ENCODE results near the gene CENPE.

CENPE gene

DNA sequence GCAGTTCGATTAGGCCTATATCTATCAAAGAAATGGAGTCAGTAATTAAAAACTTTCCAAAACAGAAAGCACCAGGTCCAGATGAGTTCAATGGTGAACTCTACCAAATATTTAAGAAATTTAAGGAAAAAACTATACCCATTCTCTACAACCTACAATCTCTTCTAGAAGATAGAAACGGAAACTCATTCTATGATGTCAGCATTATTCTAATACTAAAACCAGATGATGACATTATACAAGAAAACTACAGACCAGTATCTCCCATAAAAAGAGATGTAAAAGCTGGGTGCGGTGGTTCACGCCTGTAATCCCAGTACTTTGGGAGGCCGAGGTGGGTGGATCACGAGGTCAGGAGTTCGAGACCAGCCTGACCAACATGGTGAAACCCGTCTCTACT is 69.0 kb downstream of the CENPE start:
- H3F3A ChIP-seq (ENCODE audit: control insufficient read depth, insufficient read depth): no peaks in the 10 kb centered on the region
- H3K36me3 ChIP-seq (ENCODE audit: control insufficient read depth, low read length): peaks cover 88% of the 10 kb centered on the region
- no peaks in the 10 kb centered on the region for H3K9me3 ChIP-seq (ENCODE audit: control insufficient read depth, insufficient read depth, low read length)
- no peak overlapping the region for H3K27ac ChIP-seq (ENCODE audit: low read depth, low read length)
- H4K20me1 ChIP-seq (ENCODE audit: control insufficient read depth, insufficient read depth, low read depth, low read length): no peaks in the 10 kb centered on the region
- no peaks in the 10 kb centered on the region for H3K9me2 ChIP-seq (replicated peaks; ENCODE audit: control insufficient read depth, low read length)
- TF ChIP-seq EZH2phosphoT487 (IDR thresholded peaks at IDR 0.05; ENCODE audit: borderline replicate concordance, low read length): no peak
- TF ChIP-seq, protein P1, sequence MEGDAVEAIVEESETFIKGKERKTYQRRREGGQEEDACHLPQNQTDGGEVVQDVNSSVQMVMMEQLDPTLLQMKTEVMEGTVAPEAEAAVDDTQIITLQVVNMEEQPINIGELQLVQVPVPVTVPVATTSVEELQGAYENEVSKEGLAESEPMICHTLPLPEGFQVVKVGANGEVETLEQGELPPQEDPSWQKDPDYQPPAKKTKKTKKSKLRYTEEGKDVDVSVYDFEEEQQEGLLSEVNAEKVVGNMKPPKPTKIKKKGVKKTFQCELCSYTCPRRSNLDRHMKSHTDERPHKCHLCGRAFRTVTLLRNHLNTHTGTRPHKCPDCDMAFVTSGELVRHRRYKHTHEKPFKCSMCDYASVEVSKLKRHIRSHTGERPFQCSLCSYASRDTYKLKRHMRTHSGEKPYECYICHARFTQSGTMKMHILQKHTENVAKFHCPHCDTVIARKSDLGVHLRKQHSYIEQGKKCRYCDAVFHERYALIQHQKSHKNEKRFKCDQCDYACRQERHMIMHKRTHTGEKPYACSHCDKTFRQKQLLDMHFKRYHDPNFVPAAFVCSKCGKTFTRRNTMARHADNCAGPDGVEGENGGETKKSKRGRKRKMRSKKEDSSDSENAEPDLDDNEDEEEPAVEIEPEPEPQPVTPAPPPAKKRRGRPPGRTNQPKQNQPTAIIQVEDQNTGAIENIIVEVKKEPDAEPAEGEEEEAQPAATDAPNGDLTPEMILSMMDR (IDR thresholded peaks at IDR 0.05; ENCODE audit: low read depth, low read length, poor library complexity, severe bottlenecking): no peak
- no peak overlapping the region for H3K4me3 ChIP-seq (ENCODE audit: low read length)
- no peaks in the 10 kb centered on the region for H3K4me1 ChIP-seq (ENCODE audit: control insufficient read depth, low read length)
- no peaks in the 10 kb centered on the region; the same call in 1 of the 2 replicates for H3K79me2 ChIP-seq (ENCODE audit: control insufficient read depth, low read length)
- H3K27me3 ChIP-seq (ENCODE audit: control insufficient read depth, low read length): no peaks in the 10 kb centered on the region
- no peak overlapping the region for H3K4me2 ChIP-seq (ENCODE audit: low read length)

DNA sequence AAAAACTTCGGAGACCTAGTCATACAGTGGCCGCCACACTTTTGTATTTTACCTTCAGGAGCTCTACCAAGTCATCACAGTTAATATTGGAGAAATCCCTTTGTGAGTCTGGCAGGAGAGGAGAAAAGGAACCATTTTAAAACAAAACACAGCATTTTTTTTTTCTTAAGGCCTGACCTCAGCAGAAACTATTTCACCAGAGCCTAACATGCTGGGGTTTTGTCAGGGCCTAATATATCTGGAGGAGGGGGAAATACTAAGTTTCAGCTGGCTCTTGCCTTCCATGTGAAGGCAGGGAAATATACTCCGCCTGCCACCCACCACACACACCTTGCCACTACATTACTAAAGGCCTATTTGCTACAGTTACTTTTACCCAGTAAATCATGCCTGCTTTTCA is 72.0 kb downstream of the CENPE start:
- H3K4me3 ChIP-seq (ENCODE audit: low read length): no peak overlapping the region
- no peaks in the 10 kb centered on the region; the same call in 1 of the 2 replicates for H3K79me2 ChIP-seq (ENCODE audit: control insufficient read depth, low read length)
- no peaks in the 10 kb centered on the region for H3K4me1 ChIP-seq (ENCODE audit: control insufficient read depth, low read length)
- H3K36me3 ChIP-seq (ENCODE audit: control insufficient read depth, low read length): peaks cover 89% of the 10 kb centered on the region
- no peak overlapping the region for H3K27ac ChIP-seq (ENCODE audit: low read depth, low read length)
- H3F3A ChIP-seq (ENCODE audit: control insufficient read depth, insufficient read depth): no peaks in the 10 kb centered on the region
- no peaks in the 10 kb centered on the region for H3K9me2 ChIP-seq (replicated peaks; ENCODE audit: control insufficient read depth, low read length)
- no peaks in the 10 kb centered on the region for H3K27me3 ChIP-seq (ENCODE audit: control insufficient read depth, low read length)
- no peaks in the 10 kb centered on the region for H3K9me3 ChIP-seq (ENCODE audit: control insufficient read depth, insufficient read depth, low read length)
- H4K20me1 ChIP-seq (ENCODE audit: control insufficient read depth, insufficient read depth, low read depth, low read length): no peaks in the 10 kb centered on the region
- no peak overlapping the region for H3K4me2 ChIP-seq (ENCODE audit: low read length)
- TF ChIP-seq EZH2phosphoT487 (IDR thresholded peaks at IDR 0.05; ENCODE audit: borderline replicate concordance, low read length): no peak
- TF ChIP-seq, protein P1 (IDR thresholded peaks at IDR 0.05; ENCODE audit: low read depth, low read length, poor library complexity, severe bottlenecking): no peak

DNA sequence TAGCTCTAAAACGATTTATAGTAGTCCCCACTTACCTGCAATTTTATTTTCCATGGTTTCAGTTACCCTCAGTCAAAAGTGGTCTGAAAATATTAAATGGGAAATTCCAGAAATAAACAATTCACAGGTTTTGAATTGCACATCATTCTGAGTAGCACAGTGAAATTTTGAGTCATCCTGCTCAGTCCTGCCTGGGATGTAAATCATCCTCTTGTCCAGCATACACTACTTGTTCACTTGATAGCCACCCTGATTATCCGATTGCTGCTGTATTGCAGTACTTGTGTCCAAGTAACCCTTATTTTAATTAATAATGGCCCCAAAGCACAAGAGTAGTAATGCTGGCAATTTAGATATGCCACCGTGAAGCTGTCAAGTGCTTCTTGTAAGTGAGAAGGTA is 75.0 kb downstream of the CENPE start:
- H3F3A ChIP-seq (ENCODE audit: control insufficient read depth, insufficient read depth): no peaks in the 10 kb centered on the region; the same call in 1 of the 2 replicates
- TF ChIP-seq, protein P1 (IDR thresholded peaks at IDR 0.05; ENCODE audit: low read depth, low read length, poor library complexity, severe bottlenecking): no peak
- TF ChIP-seq EZH2phosphoT487 (IDR thresholded peaks at IDR 0.05; ENCODE audit: borderline replicate concordance, low read length): no peak
- H3K4me1 ChIP-seq (ENCODE audit: control insufficient read depth, low read length): no peaks in the 10 kb centered on the region
- H3K9me2 ChIP-seq (replicated peaks; ENCODE audit: control insufficient read depth, low read length): no peaks in the 10 kb centered on the region
- H3K27ac ChIP-seq (ENCODE audit: low read depth, low read length): no peak overlapping the region
- H3K4me3 ChIP-seq (ENCODE audit: low read length): no peak overlapping the region
- H3K36me3 ChIP-seq (ENCODE audit: control insufficient read depth, low read length): peaks cover 81% of the 10 kb centered on the region
- no peak overlapping the region for H3K4me2 ChIP-seq (ENCODE audit: low read length)
- no peaks in the 10 kb centered on the region for H3K9me3 ChIP-seq (ENCODE audit: control insufficient read depth, insufficient read depth, low read length)
- no peaks in the 10 kb centered on the region for H4K20me1 ChIP-seq (ENCODE audit: control insufficient read depth, insufficient read depth, low read depth, low read length)
- H3K27me3 ChIP-seq (ENCODE audit: control insufficient read depth, low read length): no peaks in the 10 kb centered on the region
- no peaks in the 10 kb centered on the region for H3K79me2 ChIP-seq (ENCODE audit: control insufficient read depth, low read length)
